Parathyroid adenoma (tissue), 2 donors: ENCODE data around the gene TRIM69.

ENCODE experiments used
- H2AFZ ChIP-seq: fragments of 300-600 bp; sonication (generic); one replicate; pipeline ENCODE4 v1.7.0; 2017; ENCODE audit warnings: antibody characterized with exemption, mild to moderate bottlenecking
- H3K27ac ChIP-seq: fragments of 300-600 bp; sonication (generic); one replicate; pipeline ENCODE4 v1.7.0; 2017
- H3K27me3 ChIP-seq: fragments of 300-600 bp; sonication (generic); one replicate; pipeline ENCODE4 v1.7.0; 2017; ENCODE audit warnings: low read length; ENCODE audit not compliant: control insufficient read depth, insufficient read depth
- H3K36me3 ChIP-seq: fragments of 300-600 bp; sonication (generic); one replicate; pipeline ENCODE4 v1.7.0; 2017; ENCODE audit warnings: low read length; ENCODE audit not compliant: control insufficient read depth, insufficient read depth
- H3K4me1 ChIP-seq: fragments of 300-600 bp; sonication (generic); one replicate; pipeline ENCODE4 v1.7.0; 2017; ENCODE audit warnings: control low read depth
- H3K4me2 ChIP-seq: fragments of 300-600 bp; sonication (generic); one replicate; pipeline ENCODE4 v1.7.0; 2017; ENCODE audit warnings: low read length
- H3K4me3 ChIP-seq: fragments of 300-600 bp; sonication (generic); one replicate; pipeline ENCODE4 v1.7.0; 2017; ENCODE audit warnings: low read depth, low read length
- H3K79me2 ChIP-seq: fragments of 300-600 bp; sonication (generic); one replicate; pipeline ENCODE4 v1.7.0; 2017; ENCODE audit warnings: control low read depth
- H3K9ac ChIP-seq: fragments of 300-600 bp; sonication (generic); one replicate; pipeline ENCODE4 v1.7.0; 2017; ENCODE audit warnings: mild to moderate bottlenecking
- H3K9me3 ChIP-seq: fragments of 300-600 bp; sonication (generic); one replicate; pipeline ENCODE4 v1.7.0; 2017; ENCODE audit warnings: low read length; ENCODE audit not compliant: control insufficient read depth
- CTCF ChIP-seq: fragments of 300-600 bp; sonication (generic); IDR thresholded peaks from one replicate; pipeline ENCODE4 v1.7.0; 2017; ENCODE audit warnings: antibody characterized with exemption, mild to moderate bottlenecking
- donor health status: primary hyperparathyroidism.

The TRIM69 gene

GRCh38 chr15:44706946-44707636 lies 29.2 kb upstream of the TRIM69 start:
- no peaks in the 10 kb centered on the region for H3K4me1 ChIP-seq
- H2AFZ ChIP-seq, result no peak overlapping the region
- TF ChIP-seq CTCF, result no peak
- no peak overlapping the region for H3K9ac ChIP-seq
- H3K4me3 ChIP-seq, result no peak overlapping the region
- no peak overlapping the region for H3K4me2 ChIP-seq
- no peaks in the 10 kb centered on the region for H3K36me3 ChIP-seq
- no peaks in the 10 kb centered on the region for H3K9me3 ChIP-seq
- H3K79me2 ChIP-seq, result no peaks in the 10 kb centered on the region
- no peaks in the 10 kb centered on the region for H3K27me3 ChIP-seq
- no peak overlapping the region for H3K27ac ChIP-seq

- H3K36me3 ChIP-seq, result no peaks in the 10 kb centered on the region
- H2AFZ ChIP-seq, result peak overlapping the region; percentile 90
- no peaks in the 10 kb centered on the region for H3K27me3 ChIP-seq
- H3K9ac ChIP-seq, result no peak overlapping the region
- H3K4me3 ChIP-seq, result peak overlapping the region; percentile 88
- peak overlapping the region; percentile 93 for H3K27ac ChIP-seq
- TF ChIP-seq CTCF, result no peak
- no peaks in the 10 kb centered on the region for H3K9me3 ChIP-seq
- H3K4me1 ChIP-seq, result no peaks in the 10 kb centered on the region
- H3K79me2 ChIP-seq, result no peaks in the 10 kb centered on the region
- peak overlapping the region; percentile 88 for H3K4me2 ChIP-seq
Measured at GRCh38 chr15:44710236-44711095, 25.9 kb upstream of the TRIM69 start.

DNA sequence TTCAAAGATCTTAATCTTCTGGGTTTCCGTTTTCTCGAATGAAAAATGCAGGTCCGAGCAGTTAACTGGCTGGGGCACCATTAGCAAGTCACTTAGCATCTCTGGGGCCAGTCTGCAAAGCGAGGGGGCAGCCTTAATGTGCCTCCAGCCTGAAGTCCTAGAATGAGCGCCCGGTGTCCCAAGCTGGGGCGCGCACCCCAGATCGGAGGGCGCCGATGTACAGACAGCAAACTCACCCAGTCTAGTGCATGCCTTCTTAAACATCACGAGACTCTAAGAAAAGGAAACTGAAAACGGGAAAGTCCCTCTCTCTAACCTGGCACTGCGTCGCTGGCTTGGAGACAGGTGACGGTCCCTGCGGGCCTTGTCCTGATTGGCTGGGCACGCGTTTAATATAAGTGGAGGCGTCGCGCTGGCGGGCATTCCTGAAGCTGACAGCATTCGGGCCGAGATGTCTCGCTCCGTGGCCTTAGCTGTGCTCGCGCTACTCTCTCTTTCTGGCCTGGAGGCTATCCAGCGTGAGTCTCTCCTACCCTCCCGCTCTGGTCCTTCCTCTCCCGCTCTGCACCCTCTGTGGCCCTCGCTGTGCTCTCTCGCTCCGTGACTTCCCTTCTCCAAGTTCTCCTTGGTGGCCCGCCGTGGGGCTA lies 25.1 kb upstream of the TRIM69 start, which contains the start of the genes B2M and PATL2:
B2M (plus strand) TSS at position 422 of the 647 bp plus-strand sequence; CDS start at position 452, 30 bp downstream.
PATL2 (minus strand) TSS at position 228 of the 647 bp plus-strand sequence. CDS start 34,833 bp downstream, outside the sequence.
- Histone ChIP-seq H3K36me3 (no peaks in the 10 kb centered on the region), H3K9ac (peak within 1 kb of the TSS; percentile 88), H3K9me3 (no peaks in the 10 kb centered on the region), H3K27me3 (no peaks in the 10 kb centered on the region), H2AFZ (peak within 1 kb of the TSS; percentile 90), H3K4me1 (no peaks in the 10 kb centered on the region), H3K4me3 (peak within 1 kb of the TSS; percentile 88), H3K27ac (peak within 1 kb of the TSS; percentile 93), H3K79me2 (no peaks in the 10 kb centered on the region), H3K4me2 (peak within 1 kb of the TSS; percentile 88)
- no peak for TF ChIP-seq CTCF

DNA sequence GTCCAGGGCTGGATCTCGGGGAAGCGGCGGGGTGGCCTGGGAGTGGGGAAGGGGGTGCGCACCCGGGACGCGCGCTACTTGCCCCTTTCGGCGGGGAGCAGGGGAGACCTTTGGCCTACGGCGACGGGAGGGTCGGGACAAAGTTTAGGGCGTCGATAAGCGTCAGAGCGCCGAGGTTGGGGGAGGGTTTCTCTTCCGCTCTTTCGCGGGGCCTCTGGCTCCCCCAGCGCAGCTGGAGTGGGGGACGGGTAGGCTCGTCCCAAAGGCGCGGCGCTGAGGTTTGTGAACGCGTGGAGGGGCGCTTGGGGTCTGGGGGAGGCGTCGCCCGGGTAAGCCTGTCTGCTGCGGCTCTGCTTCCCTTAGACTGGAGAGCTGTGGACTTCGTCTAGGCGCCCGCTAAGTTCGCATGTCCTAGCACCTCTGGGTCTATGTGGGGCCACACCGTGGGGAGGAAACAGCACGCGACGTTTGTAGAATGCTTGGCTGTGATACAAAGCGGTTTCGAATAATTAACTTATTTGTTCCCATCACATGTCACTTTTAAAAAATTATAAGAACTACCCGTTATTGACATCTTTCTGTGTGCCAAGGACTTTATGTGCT lies 24.5 kb upstream of the TRIM69 start:
- peak overlapping the region; percentile 93 for H3K27ac ChIP-seq
- H3K4me1 ChIP-seq, result no peaks in the 10 kb centered on the region
- peak overlapping the region; percentile 88 for H3K4me2 ChIP-seq
- no peaks in the 10 kb centered on the region for H3K9me3 ChIP-seq
- peak overlapping the region; percentile 88 for H3K9ac ChIP-seq
- TF ChIP-seq CTCF, result no peak
- no peaks in the 10 kb centered on the region for H3K36me3 ChIP-seq
- peak overlapping the region; percentile 88 for H3K4me3 ChIP-seq
- H3K27me3 ChIP-seq, result no peaks in the 10 kb centered on the region
- H2AFZ ChIP-seq, result peak overlapping the region; percentile 90
- no peaks in the 10 kb centered on the region for H3K79me2 ChIP-seq
